CD4-positive, alpha-beta T cell treated with Interleukin-12 subunit alpha and Interleukin-12 subunit beta, for 1 hour (primary cell): ENCODE data around the gene PRKCA.

Experiments used
- DNase-seq: peaks from one replicate; pipeline ENCODE4 v3.0.0-alpha.2; 2020

Gene PRKCA

DNA sequence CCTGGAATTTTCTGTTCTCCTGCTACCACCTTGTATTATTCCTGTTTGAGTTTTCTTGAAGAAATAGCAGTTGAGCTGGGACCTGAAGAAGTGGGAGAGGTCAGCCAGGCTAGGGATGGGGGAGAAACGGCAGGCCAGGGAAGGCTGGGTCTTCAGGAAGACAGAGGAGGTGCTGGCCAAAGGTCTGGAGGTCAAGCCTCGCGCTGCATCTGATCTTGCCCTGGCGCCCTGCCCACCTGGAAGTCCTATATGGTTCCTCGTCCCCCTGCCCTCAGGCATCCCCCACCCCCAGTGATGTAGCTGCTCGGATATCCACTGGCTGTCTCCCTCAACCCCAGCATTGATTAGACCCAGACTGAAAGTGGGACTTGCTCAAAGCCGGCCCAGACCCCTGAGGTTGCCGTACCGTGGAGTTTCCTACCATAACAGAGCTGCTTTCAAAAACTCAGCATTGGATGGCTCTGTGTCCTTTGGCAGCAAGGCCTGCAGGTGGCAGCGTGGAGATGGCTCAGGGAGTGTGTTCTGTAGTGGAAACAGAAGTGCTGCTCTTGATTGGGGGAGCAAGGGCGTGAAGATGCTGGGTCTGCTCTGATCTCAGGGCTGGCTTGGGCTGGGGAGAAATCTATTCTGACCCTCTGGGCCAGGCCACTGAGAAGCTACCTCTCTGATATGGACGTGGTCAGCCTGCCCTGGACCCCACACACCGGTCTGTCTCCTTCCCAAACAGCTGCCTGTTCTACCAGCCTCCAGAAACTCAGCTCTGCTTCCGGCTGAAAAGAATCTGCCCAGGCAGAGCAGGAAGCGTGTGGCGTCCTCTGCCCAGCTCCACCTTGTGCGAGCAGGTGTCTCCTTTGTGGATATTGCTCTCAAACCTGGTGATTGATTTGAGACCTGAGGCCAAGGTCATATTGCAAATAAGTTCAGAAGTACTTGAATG lies 425.5 kb downstream of the PRKCA start:
- DNase-seq = peak; percentile 14

DNA sequence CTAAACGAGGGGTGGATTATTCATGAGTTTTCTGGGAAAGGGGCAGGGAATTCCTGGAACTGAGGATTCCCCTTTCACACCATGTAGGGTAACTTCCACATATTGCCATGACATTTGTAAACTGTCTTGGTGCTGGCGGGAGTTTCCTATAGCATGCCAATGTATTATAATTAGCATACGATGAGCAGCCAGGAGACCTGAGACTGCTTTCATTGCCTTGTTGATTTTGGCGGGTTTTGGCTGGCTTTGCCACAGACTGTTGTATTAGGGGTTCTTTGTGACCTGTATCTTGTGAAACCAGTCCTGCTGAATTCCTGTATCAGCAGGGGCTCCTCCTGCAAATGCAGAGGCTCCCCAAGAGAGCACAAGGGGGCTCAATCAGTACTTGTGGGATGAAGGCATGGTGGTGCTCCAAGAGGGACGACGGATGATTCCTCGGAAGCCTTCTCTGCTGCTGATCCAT lies 428.1 kb downstream of the PRKCA start:
- DNase-seq = no peak

DNA sequence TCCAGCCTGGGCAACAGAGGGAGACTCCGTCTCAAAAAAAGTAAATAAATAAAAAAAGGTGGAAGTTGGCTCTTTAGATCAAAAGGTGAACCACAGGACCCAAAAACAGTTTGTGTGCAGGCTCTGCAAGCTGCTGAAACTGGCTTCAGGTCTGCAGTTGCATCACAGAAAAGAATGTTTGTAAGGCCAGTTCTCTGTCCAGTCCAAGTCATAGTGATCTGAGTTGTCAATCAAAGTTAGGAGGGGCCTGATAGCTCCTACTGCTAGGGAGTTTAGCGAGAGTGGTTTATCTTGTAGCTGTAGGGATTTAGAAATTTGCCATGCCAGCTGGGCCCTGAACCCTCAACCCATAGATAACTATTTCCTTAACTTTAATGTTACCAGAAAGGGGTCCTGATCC lies 431.3 kb downstream of the PRKCA start:
- DNase-seq = no peak

DNA sequence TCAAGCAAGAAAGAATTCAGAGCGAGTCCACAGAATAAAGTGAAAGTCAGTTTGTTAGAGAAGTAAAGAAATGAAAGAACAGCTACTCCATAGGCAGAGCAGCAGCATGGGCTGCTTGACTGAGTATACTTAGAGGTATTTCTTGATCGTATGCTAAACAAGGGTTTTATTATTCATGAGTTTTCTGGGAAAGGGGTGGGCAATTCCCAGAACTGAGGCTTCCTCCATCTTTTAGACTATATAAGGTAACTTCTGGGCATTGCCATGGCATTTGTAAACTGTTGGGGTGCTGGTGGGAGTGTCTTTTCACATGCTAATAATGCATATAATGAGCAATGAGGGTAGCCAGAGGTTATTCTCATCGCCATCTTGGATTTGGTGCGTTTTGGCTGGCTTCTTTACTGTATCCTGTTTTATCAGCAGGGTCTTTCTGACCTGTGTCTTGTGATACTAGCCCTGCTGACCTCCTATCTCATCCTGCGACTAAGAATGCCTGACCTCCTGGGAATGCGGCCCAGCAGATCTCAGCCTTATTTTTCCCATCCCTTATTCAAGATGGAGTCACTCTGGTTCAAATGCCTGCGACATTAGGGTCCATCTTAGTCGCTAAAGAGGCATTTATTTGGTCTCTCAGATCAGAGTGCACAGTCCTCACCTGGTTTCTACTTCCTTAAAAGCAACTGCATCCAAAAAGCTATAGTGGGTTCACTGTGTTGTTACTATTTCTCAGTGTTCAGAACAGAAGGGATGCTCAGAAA lies 432.0 kb downstream of the PRKCA start:
- DNase-seq = no peak

DNA sequence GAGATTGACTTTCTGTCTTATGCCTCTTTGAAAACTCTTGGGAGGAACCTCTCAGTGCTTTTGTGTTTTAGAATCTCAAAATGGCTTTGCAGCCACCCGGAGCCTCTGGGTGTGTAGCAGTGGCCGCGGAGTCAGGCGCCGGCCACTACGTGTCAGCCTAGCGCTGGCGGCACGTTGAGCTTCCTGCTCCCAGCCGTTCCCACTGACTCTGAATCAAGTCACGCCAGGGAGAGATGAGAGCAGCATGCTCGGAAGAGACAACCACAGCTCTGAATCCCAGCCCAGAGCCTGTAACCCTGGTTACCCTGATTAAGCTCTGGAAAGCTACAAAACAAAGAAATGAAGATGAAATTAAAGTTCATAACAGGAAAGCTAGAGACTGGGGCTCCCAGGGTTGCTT lies 435.1 kb downstream of the PRKCA start:
- no peak for DNase-seq

DNA sequence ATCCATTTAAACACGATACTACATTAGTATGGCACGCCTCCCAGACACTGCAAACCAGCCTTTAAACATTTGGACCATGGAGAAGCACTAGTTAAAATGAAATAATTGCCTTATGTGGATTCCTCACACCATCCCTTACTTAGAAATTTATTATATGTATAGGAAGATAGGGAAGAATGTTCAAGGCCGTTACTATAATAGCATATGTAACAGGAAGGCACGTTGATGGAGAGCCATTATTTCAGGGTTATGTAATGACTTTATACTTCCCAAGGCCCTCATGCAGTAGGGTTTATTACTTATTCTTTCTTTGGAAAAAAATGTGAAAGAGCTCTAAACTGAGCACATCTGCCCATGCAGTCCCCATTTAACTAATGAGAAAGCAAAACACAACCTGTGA lies 435.9 kb downstream of the PRKCA start:
- DNase-seq = no peak

DNA sequence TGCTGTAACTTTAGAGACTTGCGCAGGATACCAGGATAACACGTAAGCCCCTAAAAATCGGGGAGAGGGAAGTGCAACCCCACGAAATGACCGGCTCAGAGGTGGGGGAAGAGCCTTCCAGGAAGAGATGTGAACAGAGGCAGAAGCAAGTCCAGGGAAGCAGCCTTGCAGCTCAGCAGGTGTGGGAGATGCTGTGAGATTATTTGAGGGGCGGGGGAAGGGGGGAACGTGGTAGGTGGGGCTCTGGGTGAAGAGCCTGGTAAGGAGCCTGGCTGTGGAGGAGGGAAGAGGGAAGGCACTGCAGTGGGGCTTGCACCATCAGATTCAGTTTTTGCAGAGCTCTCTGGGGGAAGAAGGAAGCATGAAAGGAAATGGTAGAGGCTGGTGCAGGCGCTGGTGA lies 437.1 kb downstream of the PRKCA start:
- no peak for DNase-seq

DNA sequence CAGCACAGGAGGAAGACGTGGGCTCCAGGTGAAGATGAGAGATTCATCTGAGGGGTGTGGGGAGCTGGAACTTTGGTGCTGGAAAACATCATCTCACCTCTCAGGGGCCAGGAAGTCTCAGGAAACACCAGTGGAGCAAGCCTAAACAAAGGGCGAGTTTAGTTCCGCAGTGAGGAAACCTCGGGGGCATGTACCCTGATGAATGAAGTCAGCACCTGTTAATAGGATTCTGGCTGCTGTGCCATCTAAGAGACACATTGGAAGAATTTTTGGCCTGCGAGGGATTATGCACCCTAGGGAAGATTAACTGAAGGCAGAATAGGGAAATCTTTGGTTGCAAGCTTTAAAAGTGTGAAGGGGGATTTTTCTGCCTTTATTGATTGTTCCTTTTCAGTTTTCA lies 437.8 kb downstream of the PRKCA start:
- no peak for DNase-seq

DNA sequence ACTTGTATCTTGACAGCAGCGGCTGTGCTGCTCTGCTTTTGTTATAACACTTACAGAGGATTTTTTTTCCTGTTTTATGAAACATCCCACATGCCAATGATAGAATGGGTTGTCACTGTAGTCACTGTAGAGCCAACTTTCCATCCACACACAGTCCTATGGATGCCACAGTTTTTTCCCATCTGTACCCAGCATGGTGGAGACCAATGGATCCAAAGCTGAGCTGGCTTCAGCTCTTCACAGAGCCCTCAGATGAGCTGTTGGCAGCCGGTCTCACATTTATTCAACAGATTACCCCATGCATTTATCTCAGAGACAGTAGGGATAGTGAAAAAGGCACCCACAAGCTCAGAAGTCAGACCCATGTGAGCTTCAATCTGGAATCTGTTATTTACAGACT lies 441.1 kb downstream of the PRKCA start:
- no peak for DNase-seq

DNA sequence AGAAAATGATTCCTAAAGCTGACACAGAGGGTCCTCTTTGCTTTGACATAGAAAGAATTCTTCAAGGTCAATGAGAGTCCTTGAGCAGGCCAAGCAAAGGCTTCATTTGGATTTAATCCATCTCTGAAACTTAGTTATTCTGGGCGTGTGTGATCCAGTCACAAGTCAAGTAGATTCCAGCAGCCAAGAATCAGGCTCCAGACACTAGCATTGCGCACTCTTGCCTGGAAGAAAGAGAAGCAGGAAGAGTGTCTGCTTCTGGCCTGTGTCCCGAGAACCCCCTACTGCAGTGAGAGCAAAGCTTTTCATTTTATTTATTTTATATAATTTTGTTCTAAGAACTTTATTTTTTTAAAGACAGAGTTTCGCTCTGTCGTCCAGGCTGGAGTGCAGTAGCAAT lies 444.3 kb downstream of the PRKCA start:
- no peak for DNase-seq

DNA sequence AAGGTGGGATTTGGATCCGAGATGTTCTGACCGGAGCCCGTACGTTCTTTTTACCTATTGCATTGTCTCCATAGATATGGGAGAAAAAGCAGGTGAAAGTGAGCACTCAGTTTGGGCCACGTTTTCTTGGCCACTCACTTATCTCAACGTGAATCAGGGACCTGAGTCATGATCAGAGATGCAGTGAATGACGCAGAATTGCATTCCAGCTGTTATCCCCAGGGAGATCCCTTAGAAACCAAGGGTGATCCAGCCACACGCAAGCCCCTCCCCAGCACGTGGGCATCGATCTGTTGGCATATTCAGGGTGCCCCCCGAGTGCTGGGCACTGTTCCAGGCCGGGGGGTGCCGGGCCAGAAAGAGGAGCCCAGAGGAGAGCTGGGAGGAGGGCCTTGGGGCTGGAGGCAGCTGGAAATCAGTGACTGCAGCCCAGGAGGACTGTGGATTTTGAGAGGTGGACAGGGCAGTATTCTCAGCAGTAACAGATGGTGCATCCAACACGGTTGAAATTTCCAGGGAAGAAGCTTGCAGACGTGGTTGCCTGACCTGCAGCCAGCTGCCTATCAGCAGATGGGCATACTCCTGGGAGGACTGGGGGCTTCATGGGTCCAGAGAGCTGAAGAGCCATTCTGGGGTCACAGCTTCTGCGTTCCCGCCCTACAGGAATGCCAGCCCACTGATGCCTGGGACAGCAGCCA lies 445.3 kb downstream of the PRKCA start:
- no peak for DNase-seq

DNA sequence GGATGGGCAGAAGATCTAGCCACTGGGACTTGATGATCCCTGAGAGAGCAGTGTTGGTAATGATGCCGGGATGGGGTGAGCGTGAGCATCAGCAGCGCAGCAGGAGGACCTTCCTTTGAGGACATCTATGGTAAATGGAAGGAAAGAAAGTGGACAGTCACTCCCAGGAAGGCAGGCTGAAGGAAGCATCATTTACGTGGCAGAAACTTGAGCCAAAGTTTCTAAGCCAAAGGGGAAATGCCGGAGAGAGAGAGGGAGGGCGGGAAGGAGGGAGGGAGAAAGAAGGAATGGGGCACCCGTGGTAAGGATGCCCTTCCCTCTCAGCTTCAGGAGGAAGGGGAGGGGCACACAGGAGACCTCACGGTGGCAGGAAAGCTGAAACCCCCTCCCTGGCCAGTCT lies 446.2 kb downstream of the PRKCA start:
- DNase-seq = no peak

DNA sequence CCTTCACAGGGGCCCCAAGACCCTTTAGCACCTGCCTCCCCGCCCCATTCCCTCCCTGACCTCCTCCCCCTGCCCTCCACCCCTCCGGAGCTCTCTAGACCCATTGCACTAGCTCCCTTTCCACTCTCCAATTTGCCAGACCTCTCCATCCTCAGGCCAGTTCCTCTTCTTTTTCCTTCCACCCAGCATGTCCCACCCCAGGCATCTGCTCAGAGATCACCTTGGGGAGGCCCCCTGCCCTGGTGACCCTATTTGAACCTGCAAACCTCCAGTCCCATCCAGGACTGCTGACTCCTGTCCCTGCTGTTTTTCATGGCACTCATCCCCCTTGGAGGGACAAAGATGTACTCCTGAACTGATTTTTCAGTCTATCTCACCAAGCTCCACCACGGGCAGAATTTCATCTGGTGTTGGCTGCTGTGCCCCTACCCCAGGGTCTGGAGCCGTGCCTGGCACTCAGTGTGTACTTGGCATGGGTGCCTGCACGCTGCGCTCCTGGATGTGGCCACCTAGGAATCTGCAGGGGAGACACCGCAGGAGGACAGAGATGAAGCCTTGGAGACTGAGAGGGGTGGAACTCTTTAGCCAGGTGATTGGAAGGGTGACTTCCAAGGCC lies 446.9 kb downstream of the PRKCA start:
- DNase-seq = no peak

DNA sequence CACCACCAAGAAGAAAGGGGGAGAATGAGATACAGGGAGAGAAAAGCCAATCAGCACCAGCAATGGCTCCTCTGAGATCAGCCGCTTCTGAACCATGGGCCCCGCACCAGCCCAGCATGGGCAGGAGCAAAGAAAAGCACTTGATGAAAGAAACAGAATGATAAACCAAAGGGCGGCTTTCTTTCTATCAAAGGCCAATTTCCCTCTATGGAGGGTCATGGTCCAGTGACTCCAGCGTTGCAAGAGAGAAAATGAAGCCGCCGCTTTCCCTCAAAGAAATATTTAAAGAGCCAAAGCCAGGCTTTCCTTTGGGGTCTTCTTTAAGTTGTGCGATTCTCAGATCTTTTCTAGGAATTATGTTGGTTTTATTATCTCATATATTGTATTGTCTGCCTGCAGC lies 447.7 kb downstream of the PRKCA start:
- DNase-seq = no peak

DNA sequence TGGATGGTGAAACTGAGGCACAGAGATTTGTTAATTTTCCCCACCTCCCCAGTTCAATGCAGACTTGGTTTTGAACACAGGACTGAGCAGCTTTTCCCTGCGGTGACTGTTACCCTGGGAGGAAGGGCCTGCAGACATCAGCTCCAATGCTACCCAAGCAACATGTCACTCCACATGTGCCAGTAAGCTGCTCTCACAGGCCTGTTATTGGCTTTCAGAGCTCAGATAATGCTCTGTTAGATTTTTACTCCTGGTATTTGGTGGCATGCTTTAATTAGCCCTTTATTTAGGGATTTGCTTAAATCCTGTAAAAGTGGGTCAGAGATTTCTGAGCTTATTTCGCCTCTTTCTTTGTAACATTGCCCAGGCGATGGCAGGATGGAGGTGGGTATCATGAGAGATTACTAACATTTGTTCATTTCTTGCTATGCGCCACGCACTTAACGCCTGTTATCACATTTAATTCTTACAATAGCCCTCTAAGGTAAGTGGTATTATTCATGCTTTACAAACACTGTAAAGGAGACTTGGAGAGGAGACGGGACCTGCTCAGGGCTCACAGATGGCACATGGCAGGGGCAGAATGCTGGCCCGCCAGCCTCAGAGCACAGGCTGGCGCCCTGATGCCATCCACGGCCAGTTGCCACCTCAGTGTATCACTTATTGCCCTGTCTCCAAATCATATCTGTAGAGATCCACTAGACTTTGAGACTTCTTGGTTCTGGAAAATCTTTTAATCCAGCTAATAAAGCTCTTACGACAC lies 448.5 kb downstream of the PRKCA start:
- DNase-seq = no peak

DNA sequence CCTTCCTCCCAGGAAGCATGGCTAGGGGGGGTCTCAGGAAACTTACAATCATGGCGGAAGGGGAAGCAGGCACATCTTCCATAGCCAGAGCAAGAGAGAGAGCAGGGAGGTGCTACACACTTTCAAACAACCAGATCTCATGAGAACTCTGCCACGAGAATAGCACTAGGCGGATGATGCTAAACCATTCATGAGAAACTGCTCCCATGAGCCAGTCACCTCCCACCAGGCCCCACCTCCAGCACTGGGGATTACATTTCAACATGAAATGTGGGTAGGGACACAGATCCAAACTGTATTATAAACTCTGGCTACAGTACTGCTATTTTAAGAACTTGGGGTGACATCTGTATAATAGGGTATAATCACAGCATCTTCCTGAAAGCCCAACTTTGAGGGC lies 449.4 kb downstream of the PRKCA start:
- DNase-seq = no peak

DNA sequence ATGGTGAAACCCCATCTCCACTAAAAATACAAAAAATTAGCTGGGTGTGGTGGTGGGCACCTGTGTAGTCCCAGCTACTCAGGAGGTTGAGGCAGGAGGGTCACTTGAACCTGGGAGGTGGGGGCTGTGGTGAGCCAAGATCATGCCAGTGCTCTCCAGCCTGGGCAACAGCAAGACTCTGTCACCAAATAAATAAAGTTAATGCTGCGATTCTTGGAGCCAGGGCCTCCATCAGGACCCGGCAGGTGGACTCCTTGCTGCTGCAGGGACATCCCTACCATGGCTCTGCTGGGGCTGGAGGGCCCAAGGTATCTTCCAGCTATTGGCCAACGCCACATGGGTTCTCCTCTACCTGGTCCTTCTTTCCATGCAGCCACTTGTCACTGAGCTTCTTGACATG lies 450.0 kb downstream of the PRKCA start:
- DNase-seq = no peak

DNA sequence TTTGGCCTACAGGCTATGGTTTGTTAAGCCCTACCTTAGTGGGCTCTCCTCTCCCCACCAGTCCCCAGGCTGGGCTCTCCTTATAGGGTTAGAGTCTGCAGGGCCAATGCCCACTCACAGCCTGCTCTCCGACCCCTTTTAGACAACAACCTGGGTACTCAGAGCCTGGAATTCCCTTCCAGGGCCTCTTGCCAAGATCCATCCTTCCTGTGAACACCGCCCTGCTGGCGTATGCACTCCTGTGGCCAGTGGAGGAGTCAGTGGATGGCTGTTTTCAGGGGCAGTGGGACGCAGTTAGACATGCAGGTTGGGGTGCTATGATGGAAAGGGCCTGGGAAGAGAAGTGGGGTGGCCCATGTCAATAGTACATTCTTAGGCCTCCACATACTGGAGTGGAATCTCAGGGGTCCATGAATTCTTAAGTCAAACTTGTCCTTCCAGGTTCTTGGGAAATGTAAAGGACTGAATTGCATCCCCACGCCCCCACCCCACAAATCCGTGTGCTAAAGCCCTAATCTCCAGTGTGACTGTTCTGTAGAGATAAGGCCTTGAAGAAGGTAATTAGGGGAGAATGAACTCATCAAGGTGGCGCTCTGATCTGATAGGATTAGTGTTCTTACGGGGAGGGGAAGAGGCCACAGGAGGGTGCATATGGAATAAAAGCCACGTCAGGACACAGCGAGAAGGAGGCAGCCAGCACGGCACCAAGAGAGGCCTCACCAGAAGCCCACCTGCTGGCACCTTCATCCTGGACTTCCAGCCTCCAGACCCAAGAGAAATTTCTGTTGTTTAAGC lies 450.9 kb downstream of the PRKCA start:
- DNase-seq = no peak

DNA sequence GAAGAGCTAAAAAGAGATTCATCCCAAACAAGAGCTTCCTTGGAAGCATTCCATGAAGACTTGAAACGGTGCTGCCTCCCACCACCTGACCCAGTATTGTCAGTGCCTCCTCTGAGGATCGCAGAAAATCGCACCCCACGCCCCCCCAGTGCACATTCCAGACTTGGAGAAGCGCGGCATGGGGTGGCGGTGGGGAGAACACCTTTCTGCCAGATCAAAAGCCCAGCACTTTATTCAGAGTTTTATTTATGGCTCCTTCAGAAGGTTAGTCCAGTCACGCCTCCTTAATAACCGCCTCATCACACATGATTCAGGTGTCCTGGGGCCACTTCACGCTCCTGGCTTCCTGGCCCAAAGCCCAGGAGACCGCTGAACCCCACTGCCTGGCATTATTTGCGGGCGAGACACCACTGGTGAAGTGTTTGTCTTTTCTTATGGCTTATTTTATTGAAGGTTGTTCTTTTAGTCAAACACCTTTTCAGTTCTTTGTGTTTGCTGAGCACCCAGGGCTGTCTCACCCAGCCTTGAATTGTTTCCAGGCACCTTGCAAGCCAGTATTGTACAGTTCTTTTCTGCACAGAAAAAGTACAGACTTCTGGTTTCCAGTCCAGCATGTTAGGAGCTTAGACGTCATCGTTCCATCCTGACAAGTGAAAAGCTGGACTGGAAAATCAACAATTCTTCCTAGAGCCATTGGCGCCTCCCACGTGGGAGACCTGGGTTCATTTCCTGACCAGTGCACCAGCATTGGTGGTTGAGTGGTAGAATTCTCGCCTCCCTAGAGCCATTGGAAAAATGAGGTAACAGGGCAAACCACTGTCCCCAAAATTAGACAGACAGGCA lies 452.9 kb downstream of the PRKCA start:
- no peak for DNase-seq

DNA sequence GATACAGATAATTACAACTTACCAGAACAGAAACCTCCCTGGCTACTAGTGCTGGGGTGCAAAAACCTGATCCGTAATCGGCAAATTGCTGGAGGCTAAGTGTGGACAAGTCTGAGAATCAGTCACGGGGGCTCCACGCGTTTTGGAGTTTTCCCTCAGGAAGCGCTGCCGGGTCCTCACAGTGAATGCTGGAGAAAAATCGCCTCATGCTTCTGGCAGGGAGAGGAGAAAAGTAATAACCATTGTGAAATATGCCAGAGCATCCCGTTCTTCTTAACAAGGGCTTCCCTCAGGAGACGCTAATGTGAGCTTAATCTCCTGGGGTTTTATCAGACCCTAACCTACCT lies 453.5 kb downstream of the PRKCA start:
- DNase-seq = no peak

DNA sequence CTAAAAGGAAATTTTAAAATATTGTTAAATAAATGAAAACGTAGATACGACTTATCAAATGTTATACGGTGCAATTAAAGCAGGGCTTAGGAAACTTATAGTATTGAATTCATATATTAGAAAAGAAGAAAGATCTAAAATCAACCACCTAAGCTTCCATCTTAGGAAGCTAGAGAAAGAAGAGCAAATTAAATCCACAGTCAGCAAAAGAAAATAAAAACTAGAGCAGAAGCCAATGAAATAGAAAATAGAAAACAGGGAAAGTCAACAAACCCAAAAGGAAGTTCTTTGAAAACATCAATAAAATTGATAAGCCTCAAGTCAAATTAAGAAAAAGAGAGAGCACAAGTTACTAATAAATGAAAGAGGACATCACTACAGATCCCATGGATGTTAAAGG lies 457.9 kb downstream of the PRKCA start:
- DNase-seq = no peak
